ENCODE results near the gene EML2.

EML2 gene

DNA sequence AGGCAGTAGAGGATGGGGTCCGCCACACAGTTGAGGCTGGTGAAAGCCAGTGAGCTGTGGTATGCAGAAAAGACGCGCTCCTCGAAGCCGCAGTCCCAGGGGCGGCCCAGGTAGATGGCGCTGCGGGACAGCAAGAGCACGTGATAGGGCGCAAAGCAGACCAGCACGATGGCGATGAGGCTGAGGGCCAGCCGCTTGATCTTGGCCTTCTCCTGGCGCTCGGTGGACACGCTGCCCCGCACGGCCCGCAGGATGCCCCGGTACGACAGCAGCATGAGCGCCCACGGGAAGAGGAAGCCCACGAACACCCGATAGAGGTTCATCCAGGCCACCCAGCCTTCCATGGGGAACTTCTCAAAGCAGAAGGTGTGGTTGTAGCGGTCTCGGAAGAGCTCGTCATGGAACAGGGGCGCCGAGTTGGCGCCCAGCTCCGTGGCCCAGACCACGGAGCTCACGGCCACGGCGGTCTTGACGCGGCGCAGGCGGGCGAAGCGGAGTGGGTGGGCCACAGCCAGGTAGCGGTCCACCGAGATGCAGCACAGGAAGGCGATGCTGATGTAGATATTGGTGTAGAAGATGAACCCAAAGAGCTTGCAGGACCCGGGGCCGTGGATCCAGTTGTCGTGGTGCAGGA, 48.1 kb downstream of the EML2 start:
- POLR2A ChIA-PET = interaction anchor here (0.7 to 1.0 kb wide), 2 partner anchors 51 to 52 kb away, joined by 3 to 5 read pairs; no protein-coding TSS in a partner anchor
- no peak for TF ChIP-seq ELF4 (IDR thresholded peaks at IDR 0.05)
- peak; percentile 86 for TF ChIP-seq L3MBTL2 (conservative IDR thresholded peaks at IDR 0.05)
- DNase-seq (ENCODE audit: extremely low spot score) = peak; percentile 57
- CTCF ChIA-PET = interaction anchor here (0.7 to 2.0 kb wide), 5 partner anchors 36 to 86 kb away, joined by 3 to 15 read pairs (median 4); partner anchors contain the start of gene EML2

DNA sequence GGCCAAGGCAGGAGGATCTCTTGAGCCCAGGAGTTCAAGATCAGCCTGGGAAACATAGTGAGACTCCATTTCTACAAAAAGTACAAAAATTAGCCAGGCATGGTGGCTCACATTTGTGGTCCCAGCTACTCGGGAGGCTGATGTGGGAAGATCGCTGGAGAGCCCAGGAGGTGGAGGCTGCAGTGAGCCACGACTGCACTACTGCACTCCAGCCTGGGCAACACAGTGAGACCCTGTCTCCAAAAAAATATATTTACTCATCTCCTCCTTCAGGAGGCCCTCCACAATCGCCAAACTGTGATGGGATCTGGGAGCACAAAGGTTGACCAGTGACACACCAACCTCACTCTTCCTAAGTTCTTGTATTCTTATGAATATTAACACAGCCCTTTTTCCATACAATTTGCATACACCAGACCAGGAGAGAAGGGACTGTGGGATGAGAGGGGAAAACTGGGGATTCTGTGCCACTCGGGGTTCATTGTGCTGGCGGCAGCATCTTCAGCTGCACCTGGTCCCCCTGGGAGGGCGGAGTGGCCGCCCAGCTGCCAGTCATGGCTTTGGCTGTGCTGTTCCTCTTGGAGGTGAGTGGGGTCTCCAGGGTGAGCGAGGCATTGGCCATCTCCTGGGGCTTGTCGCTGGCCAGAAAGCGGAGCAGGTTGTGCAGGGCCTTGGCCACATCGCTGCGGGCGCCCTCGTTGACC, 48.7 kb downstream of the EML2 start:
- POLR2A ChIA-PET = interaction anchor here (0.7 to 1.0 kb wide), 2 partner anchors 52 to 53 kb away, joined by 3 to 5 read pairs; no protein-coding TSS in a partner anchor
- CTCF ChIA-PET = interaction anchor here (1.0 to 2.0 kb wide), 4 partner anchors 37 to 63 kb away, joined by 3 to 15 read pairs (median 6); partner anchors contain the start of gene EML2
- no peak for TF ChIP-seq ELF4 (IDR thresholded peaks at IDR 0.05)
- TF ChIP-seq FOXK2 (IDR thresholded peaks at IDR 0.05) = no peak
- no peak for TF ChIP-seq TARDBP (IDR thresholded peaks at IDR 0.05)
- TF ChIP-seq NFRKB (IDR thresholded peaks at IDR 0.05) = no peak
- TF ChIP-seq SP1 (IDR thresholded peaks at IDR 0.05) = no peak
- no peak for TF ChIP-seq L3MBTL2 (conservative IDR thresholded peaks at IDR 0.05)
- TF ChIP-seq LEF1 (IDR thresholded peaks at IDR 0.05; ENCODE audit: borderline replicate concordance) = no peak
- no peak for TF ChIP-seq HDGF (IDR thresholded peaks at IDR 0.05; ENCODE audit: borderline replicate concordance)
- no peak for TF ChIP-seq ARNT (IDR thresholded peaks at IDR 0.05)
- no peak for DNase-seq (ENCODE audit: extremely low spot score)

DNA sequence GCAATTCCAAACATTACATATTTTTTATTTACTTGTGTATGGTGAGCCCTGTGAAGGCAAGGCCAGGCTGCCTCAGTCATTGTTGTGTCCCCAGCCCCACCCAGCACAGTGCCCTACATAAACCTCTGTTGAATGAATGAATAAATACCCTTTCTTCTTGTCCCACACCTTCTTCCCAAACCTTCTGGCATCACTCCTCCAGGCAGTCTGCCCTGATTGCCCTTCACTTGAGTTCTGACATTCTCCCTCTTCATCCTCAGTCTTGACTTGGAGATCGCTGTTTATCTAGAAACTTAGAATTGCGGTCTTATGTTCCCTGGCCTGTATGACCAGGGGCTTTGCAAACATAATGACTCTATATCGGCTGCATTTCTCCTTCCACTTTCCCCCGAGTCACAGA, 49.4 kb downstream of the EML2 start:
- TF ChIP-seq ELF4 (IDR thresholded peaks at IDR 0.05) (no peak), TARDBP (IDR thresholded peaks at IDR 0.05) (no peak)
- POLR2A ChIA-PET = no interaction called here
- CTCF ChIA-PET = interaction anchor here (2.0 kb wide), 1 partner anchor 51 kb away, joined by 15 read pairs; the partner anchor contains the start of gene EML2
- no peak for DNase-seq (ENCODE audit: extremely low spot score)

DNA sequence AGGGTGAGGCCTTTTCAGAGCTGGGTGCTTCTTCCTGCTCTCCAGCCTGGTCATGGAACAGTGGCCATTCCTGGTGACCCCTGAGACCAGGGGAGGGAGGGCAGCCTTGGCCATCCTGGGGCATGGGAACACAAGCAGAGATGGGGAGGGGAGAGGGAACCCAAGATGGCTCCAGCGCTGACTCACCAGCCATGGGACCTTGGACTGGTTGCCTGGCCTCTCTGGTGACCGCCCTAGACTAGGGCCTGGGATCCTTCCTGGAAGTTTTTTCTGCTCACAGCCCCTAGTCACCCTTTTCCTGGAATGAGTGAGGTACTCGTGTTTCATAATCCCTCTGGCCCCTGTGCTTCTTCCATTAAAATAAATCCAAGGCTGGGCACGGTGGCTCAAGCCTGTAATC, 51.3 kb downstream of the EML2 start:
- ChIA-PET CTCF (no interaction called here), POLR2A (interaction anchor here (1.8 kb wide), 1 partner anchor 104 kb away, joined by 4 read pairs; the partner anchor contains the start of gene SNRPD2)
- TF ChIP-seq CTBP1 (IDR thresholded peaks at IDR 0.05; ENCODE audit: borderline replicate concordance) = no peak
- TF ChIP-seq L3MBTL2 (conservative IDR thresholded peaks at IDR 0.05) = no peak
- no peak for TF ChIP-seq FOXA1 (IDR thresholded peaks at IDR 0.05)
- TF ChIP-seq SP1 (IDR thresholded peaks at IDR 0.05) = no peak
- TF ChIP-seq FOXM1 (IDR thresholded peaks at IDR 0.05; ENCODE audit: borderline replicate concordance) = no peak
- no peak for TF ChIP-seq ARNT (IDR thresholded peaks at IDR 0.05)
- TF ChIP-seq, protein P1, sequence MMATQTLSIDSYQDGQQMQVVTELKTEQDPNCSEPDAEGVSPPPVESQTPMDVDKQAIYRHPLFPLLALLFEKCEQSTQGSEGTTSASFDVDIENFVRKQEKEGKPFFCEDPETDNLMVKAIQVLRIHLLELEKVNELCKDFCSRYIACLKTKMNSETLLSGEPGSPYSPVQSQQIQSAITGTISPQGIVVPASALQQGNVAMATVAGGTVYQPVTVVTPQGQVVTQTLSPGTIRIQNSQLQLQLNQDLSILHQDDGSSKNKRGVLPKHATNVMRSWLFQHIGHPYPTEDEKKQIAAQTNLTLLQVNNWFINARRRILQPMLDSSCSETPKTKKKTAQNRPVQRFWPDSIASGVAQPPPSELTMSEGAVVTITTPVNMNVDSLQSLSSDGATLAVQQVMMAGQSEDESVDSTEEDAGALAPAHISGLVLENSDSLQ (IDR thresholded peaks at IDR 0.05) = no peak
- no peak for TF ChIP-seq FOXK2 (IDR thresholded peaks at IDR 0.05)
- TF ChIP-seq TARDBP (IDR thresholded peaks at IDR 0.05) = no peak
- TF ChIP-seq SUZ12 (IDR thresholded peaks at IDR 0.05) = no peak
- TF ChIP-seq ZNF384 (IDR thresholded peaks at IDR 0.05) = no peak
- no peak for TF ChIP-seq LEF1 (IDR thresholded peaks at IDR 0.05; ENCODE audit: borderline replicate concordance)
- TF ChIP-seq HDGF (IDR thresholded peaks at IDR 0.05; ENCODE audit: borderline replicate concordance) = no peak
- TF ChIP-seq BHLHE40 (IDR thresholded peaks at IDR 0.05; ENCODE audit: borderline replicate concordance) = no peak
- TF ChIP-seq ELF4 (IDR thresholded peaks at IDR 0.05) = no peak
- no peak for TF ChIP-seq NFRKB (IDR thresholded peaks at IDR 0.05)
- DNase-seq (ENCODE audit: extremely low spot score) = no peak

DNA sequence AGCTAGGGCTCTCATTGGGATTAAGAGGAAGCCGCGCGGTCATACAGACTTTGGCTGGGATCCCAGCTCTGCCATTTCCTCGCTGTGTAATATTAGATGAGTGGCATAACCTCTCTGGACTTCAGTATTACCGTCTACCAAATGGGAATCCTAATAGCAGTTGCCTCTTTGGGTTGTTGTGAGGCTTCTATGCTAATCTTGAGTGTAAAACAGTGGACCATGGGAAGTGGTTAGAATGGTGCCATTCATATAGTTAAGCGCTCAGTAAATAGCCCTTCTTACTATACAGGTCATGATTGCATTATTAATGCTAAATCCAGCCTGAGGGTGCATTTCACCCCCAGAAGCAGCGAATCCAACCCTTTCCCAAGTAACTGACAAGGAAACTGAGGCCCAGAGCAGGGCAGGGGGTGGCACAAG, 54.0 kb downstream of the EML2 start:
- TF ChIP-seq CTBP1 (IDR thresholded peaks at IDR 0.05; ENCODE audit: borderline replicate concordance) (no peak), SUZ12 (IDR thresholded peaks at IDR 0.05) (no peak), LEF1 (IDR thresholded peaks at IDR 0.05; ENCODE audit: borderline replicate concordance) (no peak), ELF4 (IDR thresholded peaks at IDR 0.05) (no peak), FOXK2 (IDR thresholded peaks at IDR 0.05) (no peak), BHLHE40 (IDR thresholded peaks at IDR 0.05; ENCODE audit: borderline replicate concordance) (no peak), TARDBP (IDR thresholded peaks at IDR 0.05) (no peak), L3MBTL2 (conservative IDR thresholded peaks at IDR 0.05) (no peak), ZNF384 (IDR thresholded peaks at IDR 0.05) (no peak), NFRKB (IDR thresholded peaks at IDR 0.05) (no peak), ARNT (IDR thresholded peaks at IDR 0.05) (no peak), HDGF (IDR thresholded peaks at IDR 0.05; ENCODE audit: borderline replicate concordance) (no peak), SP1 (IDR thresholded peaks at IDR 0.05) (no peak), FOXM1 (IDR thresholded peaks at IDR 0.05; ENCODE audit: borderline replicate concordance) (no peak), FOXA1 (IDR thresholded peaks at IDR 0.05) (no peak)
- TF ChIP-seq, protein P1 (IDR thresholded peaks at IDR 0.05) = no peak

DNA sequence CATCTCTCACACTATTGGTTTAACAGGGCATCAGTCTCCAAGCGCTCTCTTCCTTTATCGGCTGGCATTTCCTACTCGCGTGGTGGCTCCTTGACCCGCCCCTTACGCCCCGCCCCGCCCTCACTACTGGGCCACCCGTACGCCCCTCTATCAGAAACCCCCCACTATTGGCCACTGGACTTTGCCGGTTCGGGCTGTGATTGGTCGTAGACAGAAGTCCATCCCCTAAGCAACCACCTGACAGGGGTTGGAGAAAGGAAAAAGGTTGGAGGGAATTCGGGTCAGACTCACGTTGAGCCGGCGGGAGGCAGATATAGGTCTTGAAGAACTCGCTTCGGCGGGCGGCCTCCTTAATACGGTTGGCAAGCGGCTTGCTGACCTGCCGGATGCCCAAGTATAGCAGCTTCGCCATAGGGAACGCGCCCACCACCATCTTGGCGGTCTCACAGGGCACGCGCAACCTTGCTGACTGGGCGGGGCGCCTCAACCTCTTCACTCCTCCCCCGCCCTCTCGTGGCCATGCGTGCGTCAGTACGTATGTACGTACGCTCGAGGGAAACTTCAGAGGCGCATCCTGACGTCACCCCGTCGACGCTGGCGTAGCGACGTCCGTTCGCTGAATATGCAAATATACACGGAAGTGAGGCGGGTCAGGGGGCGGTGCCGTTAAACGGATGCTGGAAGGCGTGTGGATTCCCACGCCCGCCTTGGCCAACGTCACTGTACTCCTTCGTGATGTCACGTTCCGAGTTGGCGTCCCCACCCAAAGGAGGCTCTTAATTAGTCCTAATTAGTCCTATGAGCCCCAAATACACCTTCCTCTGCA, 54.7 kb downstream of the EML2 start, which contains the start of gene OPA3:
Gene OPA3 (minus strand): TSS at position 471 of the 826 bp plus-strand sequence. CDS start 38 bp downstream, at position 433.
- ChIA-PET CTCF (interaction anchor here (1.1 to 1.4 kb wide), 2 partner anchors 26 to 145 kb away, joined by 4 to 9 read pairs; no protein-coding TSS in a partner anchor), POLR2A (interaction anchor here (0.8 to 3.7 kb wide), 11 partner anchors 9 to 184 kb away, joined by 3 to 28 read pairs (median 5); partner anchors contain the start of genes QPCTL and SIX5)
- DNase-seq (ENCODE audit: extremely low spot score) = peak; percentile 97
- no peak for TF ChIP-seq HDGF (IDR thresholded peaks at IDR 0.05; ENCODE audit: borderline replicate concordance)
- no peak for TF ChIP-seq CTBP1 (IDR thresholded peaks at IDR 0.05; ENCODE audit: borderline replicate concordance)
- TF ChIP-seq, protein P1 (IDR thresholded peaks at IDR 0.05) = peak; percentile 99
- peak; percentile 91 for TF ChIP-seq L3MBTL2 (conservative IDR thresholded peaks at IDR 0.05)
- TF ChIP-seq TARDBP (IDR thresholded peaks at IDR 0.05) = peak; percentile 78
- TF ChIP-seq ELF4 (IDR thresholded peaks at IDR 0.05) = peak; percentile 76
- TF ChIP-seq SUZ12 (IDR thresholded peaks at IDR 0.05) = no peak
- no peak for TF ChIP-seq ARNT (IDR thresholded peaks at IDR 0.05)

More for the DNA sequence above, 54.0 kb downstream of the EML2 start:
- DNase-seq (ENCODE audit: extremely low spot score) = no peak
- ChIA-PET CTCF (no interaction called here), POLR2A (interaction anchor here (1.4 to 3.7 kb wide), 3 partner anchors 10 to 57 kb away, joined by 6 to 28 read pairs (median 6); no protein-coding TSS in a partner anchor)

Data from HEK293T (cell line).